Stimulated activated CD4-positive, alpha-beta T cell treated with anti-CD3 and anti-CD28 coated beads, Interleukin-2, amount 100 ng/mL, for 4 hours (primary cell): ENCODE data around the gene ZSWIM6.

Experiments used
- DNase-seq: peaks from one replicate; pipeline ENCODE4 v3.0.0-alpha.2; 2020; ENCODE audit warnings: low read depth

ZSWIM6 gene

GRCh38 chr5:61538722-61539501 lies 206.9 kb downstream of the ZSWIM6 start:
- DNase-seq, result no peak

- no peak for DNase-seq
Measured at GRCh38 chr5:61549530-61549929, 217.5 kb downstream of the ZSWIM6 start.

- no peak for DNase-seq
Measured at GRCh38 chr5:61551637-61552313, 219.7 kb downstream of the ZSWIM6 start.

- no peak for DNase-seq
Measured at GRCh38 chr5:61559146-61559545, 227.1 kb downstream of the ZSWIM6 start.

GRCh38 chr5:61559722-61560121 lies 227.7 kb downstream of the ZSWIM6 start:
- DNase-seq, result no peak

- DNase-seq, result no peak
Measured at GRCh38 chr5:61563401-61563800, 231.3 kb downstream of the ZSWIM6 start.

GRCh38 chr5:61567337-61567736 lies 235.3 kb downstream of the ZSWIM6 start:
- no peak for DNase-seq

GRCh38 chr5:61569353-61569752 lies 237.3 kb downstream of the ZSWIM6 start:
- DNase-seq, result no peak

GRCh38 chr5:61570767-61571166 lies 238.7 kb downstream of the ZSWIM6 start:
- DNase-seq, result no peak

GRCh38 chr5:61572959-61573358 lies 240.9 kb downstream of the ZSWIM6 start:
- no peak for DNase-seq

- no peak for DNase-seq
Measured at GRCh38 chr5:61575103-61575502, 243.0 kb downstream of the ZSWIM6 start.

GRCh38 chr5:61575581-61575980 lies 243.5 kb downstream of the ZSWIM6 start:
- DNase-seq, result no peak

GRCh38 chr5:61576556-61576955 lies 244.5 kb downstream of the ZSWIM6 start:
- DNase-seq, result no peak

GRCh38 chr5:61578858-61579503 lies 246.9 kb downstream of the ZSWIM6 start:
- no peak for DNase-seq

- no peak for DNase-seq
Measured at GRCh38 chr5:61582205-61582820, 250.3 kb downstream of the ZSWIM6 start.

GRCh38 chr5:61582887-61583286 lies 250.8 kb downstream of the ZSWIM6 start:
- DNase-seq, result no peak

GRCh38 chr5:61586096-61587084 lies 254.3 kb downstream of the ZSWIM6 start:
- no peak for DNase-seq

- DNase-seq, result no peak
Measured at GRCh38 chr5:61587125-61587524, 255.1 kb downstream of the ZSWIM6 start.

- no peak for DNase-seq
Measured at GRCh38 chr5:61588216-61588615, 256.2 kb downstream of the ZSWIM6 start.

GRCh38 chr5:61589946-61590345 lies 257.9 kb downstream of the ZSWIM6 start:
- no peak for DNase-seq

GRCh38 chr5:61590473-61590872 lies 258.4 kb downstream of the ZSWIM6 start:
- DNase-seq, result no peak
